Esophagus squamous epithelium (tissue), 4 donors: ENCODE results near the gene DACT2.

Source experiments
- POLR2A ChIP-seq, 4 donors: fragments of 450-650 bp; IDR thresholded peaks; one replicate each; pipeline ENCODE4 v1.6.1; 2017; ENCODE audit warnings: antibody characterized with exemption in 4 of 4, mild to moderate bottlenecking in 4 of 4, moderate library complexity in 3 of 4
- TF ChIP-seq, protein P1 (sequence below), 6 experiments: fragments of 450-650 bp in 4 of 6; fragments of 200-600 bp in 2 of 6; sonication (generic) in 2 of 6; IDR thresholded peaks; one replicate each; pipeline ENCODE4 v1.5.1; 2016 to 2019; ENCODE audit warnings: antibody characterized with exemption in 6 of 6, mild to moderate bottlenecking in 4 of 6, moderate library complexity in 4 of 6

- TF ChIP-seq, protein P1, sequence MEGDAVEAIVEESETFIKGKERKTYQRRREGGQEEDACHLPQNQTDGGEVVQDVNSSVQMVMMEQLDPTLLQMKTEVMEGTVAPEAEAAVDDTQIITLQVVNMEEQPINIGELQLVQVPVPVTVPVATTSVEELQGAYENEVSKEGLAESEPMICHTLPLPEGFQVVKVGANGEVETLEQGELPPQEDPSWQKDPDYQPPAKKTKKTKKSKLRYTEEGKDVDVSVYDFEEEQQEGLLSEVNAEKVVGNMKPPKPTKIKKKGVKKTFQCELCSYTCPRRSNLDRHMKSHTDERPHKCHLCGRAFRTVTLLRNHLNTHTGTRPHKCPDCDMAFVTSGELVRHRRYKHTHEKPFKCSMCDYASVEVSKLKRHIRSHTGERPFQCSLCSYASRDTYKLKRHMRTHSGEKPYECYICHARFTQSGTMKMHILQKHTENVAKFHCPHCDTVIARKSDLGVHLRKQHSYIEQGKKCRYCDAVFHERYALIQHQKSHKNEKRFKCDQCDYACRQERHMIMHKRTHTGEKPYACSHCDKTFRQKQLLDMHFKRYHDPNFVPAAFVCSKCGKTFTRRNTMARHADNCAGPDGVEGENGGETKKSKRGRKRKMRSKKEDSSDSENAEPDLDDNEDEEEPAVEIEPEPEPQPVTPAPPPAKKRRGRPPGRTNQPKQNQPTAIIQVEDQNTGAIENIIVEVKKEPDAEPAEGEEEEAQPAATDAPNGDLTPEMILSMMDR (IDR thresholded peaks at IDR 0.05), result no peak
- TF ChIP-seq POLR2A (IDR thresholded peaks at IDR 0.05), result no peak
These were observed 42.9 kb downstream of the DACT2 start for GRCh38 chr6:168276576-168277273.
